GM13977 (cell line): ENCODE data around the gene CXCL16.

ENCODE experiments used
- DNase-seq: peaks from one replicate; pipeline ENCODE4 v3.0.0; 2012; ENCODE audit warnings: low spot score
- in situ Hi-C: fragments of 300-500 bp; cut with MboI; formaldehyde crosslinking; loops from one replicate; pipeline ENCODE4 v1.12.0; 2022; ENCODE audit warnings: low sequenced_read_pairs, low pct_unique_long_range_greater_than_20kb, mixed read lengths, inconsistent platforms; ENCODE audit not compliant: unreplicated experiment
- TF ChIP-seq, protein P1 (sequence below): IDR thresholded peaks from 2 replicates; pipeline ENCODE4 v1.5.1; 2012; ENCODE audit warnings: mild to moderate bottlenecking, control low read depth; ENCODE audit not compliant: insufficient read depth; ENCODE audit errors: extremely low read depth, missing control alignments

The CXCL16 gene

DNA sequence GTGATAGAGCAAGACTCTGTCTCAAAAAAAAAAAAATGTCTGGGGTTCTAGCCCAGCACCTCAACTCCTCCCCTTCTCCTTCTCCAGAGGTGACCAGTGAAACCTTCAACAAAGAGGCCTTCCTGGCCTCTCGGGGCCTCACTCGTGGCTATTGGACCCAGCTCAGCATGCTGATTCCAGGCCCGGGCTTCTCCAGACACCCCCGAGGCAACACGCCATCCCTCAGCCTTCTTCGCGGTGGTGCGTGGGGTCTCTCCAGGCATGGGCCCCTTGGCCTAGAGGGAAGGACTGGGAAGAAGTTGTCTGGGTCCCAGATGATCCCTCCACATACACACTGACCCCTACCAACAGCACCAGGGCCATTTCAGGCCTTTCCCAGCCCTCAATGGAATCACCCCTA, 3.5 kb upstream of the CXCL16 start:
- TF ChIP-seq, protein P1, sequence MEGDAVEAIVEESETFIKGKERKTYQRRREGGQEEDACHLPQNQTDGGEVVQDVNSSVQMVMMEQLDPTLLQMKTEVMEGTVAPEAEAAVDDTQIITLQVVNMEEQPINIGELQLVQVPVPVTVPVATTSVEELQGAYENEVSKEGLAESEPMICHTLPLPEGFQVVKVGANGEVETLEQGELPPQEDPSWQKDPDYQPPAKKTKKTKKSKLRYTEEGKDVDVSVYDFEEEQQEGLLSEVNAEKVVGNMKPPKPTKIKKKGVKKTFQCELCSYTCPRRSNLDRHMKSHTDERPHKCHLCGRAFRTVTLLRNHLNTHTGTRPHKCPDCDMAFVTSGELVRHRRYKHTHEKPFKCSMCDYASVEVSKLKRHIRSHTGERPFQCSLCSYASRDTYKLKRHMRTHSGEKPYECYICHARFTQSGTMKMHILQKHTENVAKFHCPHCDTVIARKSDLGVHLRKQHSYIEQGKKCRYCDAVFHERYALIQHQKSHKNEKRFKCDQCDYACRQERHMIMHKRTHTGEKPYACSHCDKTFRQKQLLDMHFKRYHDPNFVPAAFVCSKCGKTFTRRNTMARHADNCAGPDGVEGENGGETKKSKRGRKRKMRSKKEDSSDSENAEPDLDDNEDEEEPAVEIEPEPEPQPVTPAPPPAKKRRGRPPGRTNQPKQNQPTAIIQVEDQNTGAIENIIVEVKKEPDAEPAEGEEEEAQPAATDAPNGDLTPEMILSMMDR, result no peak

DNA sequence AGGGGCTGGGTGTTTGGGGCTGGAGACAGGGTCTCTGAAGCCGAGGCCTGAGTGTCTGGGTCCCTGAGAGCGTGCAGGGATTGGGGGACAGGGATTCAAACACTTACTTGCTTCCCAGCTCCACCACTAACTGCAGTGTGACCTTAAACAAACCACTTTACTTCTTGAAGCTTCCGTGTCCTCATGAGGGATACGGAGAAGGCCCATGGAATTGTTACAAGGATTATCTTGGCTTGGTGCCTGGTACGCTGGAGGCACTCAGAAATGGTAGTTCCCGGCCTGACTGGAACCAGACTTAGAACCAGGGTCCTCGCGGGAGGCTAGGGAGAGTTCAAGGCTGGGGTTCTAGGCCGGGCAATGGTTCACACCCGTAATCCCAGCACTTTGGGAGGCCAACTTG, 2.9 kb upstream of the CXCL16 start:
- TF ChIP-seq, protein P1, result no peak
- in situ Hi-C loops, result no loop called here
- no peak for DNase-seq

More for the DNA sequence above, 3.5 kb upstream of the CXCL16 start:
- DNase-seq, result no peak
- in situ Hi-C loops, result no loop called here

DNA sequence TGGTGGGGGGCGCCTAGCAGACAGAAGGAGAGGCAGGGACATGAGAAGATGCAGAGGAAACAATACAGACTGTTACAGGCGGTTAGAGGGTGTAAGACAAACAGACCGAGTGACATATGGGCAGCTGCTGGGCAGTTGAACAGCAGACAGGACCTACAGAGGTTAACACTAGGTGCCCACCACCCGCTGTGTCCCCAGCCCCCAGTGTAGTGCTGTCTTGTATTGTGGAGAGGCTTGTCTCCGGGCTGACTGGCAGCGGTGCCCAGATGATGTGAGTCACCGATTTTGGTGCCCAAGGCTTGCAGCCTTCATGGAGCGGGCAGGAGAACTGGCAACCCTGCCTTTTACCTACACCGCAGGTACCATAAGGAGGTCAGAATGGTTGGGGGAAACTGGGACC, 2.4 kb upstream of the CXCL16 start:
- DNase-seq, result no peak
- TF ChIP-seq, protein P1, result no peak
- in situ Hi-C loops, result no loop called here

DNA sequence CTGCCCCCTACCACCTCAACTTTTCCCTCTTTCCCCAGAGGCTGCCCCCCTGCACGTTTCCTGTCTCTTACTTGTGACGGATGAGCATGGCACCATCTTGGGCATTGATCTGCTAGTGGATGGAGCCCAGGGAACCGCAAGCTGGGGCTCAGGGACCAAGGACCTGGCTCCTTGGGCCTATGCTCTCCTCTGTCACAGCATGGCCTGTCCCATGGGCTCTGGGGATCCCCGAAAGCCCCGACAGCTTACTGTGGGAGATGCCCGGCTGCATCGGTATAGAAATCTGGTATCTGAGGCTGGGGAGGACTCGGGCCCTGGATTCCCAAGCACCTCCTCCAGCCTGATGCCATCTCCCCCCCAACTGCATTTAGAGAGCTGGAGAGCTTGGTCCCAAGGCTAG, 1.8 kb upstream of the CXCL16 start:
- TF ChIP-seq, protein P1, result no peak
- in situ Hi-C loops, result no loop called here
- no peak for DNase-seq

DNA sequence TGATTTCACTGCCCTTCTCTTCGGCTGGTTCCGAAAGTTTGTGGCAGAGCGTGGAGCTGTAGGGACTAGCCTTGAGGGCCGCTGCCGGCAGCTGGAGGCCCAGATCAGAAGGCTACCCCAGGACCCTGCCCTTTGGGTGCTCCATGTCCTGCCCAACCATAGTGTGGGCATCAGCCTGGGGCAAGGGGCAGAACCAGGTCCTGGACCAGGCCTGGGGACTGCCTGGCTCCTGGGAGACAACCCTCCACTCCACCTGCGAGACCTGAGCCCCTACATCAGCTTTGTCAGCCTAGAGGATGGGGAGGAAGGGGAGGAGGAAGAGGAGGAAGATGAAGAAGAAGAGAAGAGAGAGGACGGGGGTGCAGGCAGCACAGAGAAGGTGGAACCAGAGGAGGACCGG, 856 bp upstream of the CXCL16 start:
- TF ChIP-seq, protein P1, result no peak
- in situ Hi-C loops, result no loop called here
- DNase-seq, result no peak

- in situ Hi-C loops, result no loop called here
- DNase-seq, result no peak
- TF ChIP-seq, protein P1, result no peak
Observed at GRCh38 chr17:4740025-4740351, 260 bp upstream of the CXCL16 start.
